Adrenal gland (tissue), 5 donors: Measurements from ENCODE around the gene TMEM235.

Experiments used
- CTCF ChIP-seq, 6 experiments: fragments of 450-650 bp in 4 of 6; fragments of 200-600 bp in 2 of 6; sonication (generic) in 1 of 6; IDR thresholded peaks; 1 replicate in 5 of 6; 2 replicates in 1 of 6; pipeline versions ENCODE4 v1.5.1 to v1.8.0; 2016 to 2021; ENCODE audit warnings: antibody characterized with exemption in 6 of 6, mild to moderate bottlenecking in 2 of 6, moderate library complexity in 1 of 6
- POLR2A ChIP-seq, 2 donors: fragments of 450-650 bp; IDR thresholded peaks; one replicate each; pipeline ENCODE4 v1.6.1; 2017; ENCODE audit warnings: antibody characterized with exemption in 2 of 2, mild to moderate bottlenecking in 2 of 2, moderate library complexity in 1 of 2
- donor health status: DM: no; HTN: no; CAD: no.

GRCh38 chr17:78255953-78256706 lies 24.7 kb downstream of the TMEM235 start:
- TF ChIP-seq CTCF (IDR thresholded peaks at IDR 0.05): no peak
- TF ChIP-seq POLR2A (IDR thresholded peaks at IDR 0.05): no peak
